Stimulated activated CD4-positive, alpha-beta T cell treated with anti-CD3 and anti-CD28 coated beads, Interleukin-4, amount 100 ng/mL, for 48 hours (primary cell): ENCODE measurements around the gene CYP51A1.
"Not testable (repeated sequence)": the region's sequence is repeated elsewhere in the genome, so short reads cannot be mapped to it uniquely, and the experiment has no call there.

Experiments used
- DNase-seq, 2 donors: peaks; one replicate each; pipeline ENCODE4 v3.0.0-alpha.2; 2020; ENCODE audit warnings: low read depth in 2 of 2

CYP51A1 gene

DNA sequence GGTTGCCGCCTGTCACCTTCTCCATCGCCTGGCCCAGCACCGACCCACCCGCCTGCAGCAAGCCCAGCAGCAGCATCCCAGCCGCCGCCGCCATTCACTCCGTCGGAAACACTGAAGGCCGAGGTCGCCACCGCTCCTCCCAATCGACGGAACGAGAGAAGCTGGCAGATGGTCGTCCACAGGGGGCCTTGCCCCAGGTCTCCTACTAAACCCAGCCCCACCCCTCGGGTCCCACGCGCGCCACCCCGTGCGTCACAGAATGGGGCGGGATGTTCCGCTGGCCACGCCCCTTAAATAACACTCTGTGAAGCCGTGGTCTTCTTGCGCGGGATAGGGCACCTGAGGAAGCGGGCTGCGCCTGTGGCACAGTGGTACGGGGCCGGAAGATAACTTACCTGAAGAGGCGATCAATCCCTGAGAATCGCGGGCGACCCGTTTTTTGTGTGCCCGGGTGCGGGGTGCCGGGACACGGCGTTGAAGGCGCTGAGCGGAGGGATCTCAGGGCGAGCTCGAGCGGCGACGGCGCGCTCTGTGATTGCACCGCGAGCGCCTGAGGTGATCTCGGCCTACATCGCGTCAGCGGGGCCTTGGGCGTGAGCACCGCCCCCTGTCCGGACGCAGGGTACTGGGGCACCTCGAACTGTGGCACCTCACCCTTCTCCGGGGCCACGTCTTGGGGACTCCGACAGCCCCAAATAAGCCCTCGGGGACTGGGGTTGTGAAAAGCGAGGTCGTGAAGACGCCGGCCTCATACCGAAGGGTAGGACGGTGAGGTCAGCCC is at the start of gene CYP51A1:
CYP51A1 (minus strand) TSS at position 207 of the 781 bp plus-strand sequence; CDS start at position 94, 113 bp downstream.
- DNase-seq = peak; percentile 85 to 91

GRCh38 chr7:92178928-92179924 is 44.9 kb upstream of the CYP51A1 start, which contains the start of gene LRRD1:
TSS of gene LRRD1 (minus strand) at chr7:92179142. CDS start at chr7:92165202, 13,940 bp downstream.
- DNase-seq = peak; percentile 85 to 92

GRCh38 chr7:92177362-92177761 is 43.1 kb upstream of the CYP51A1 start:
- no peak for DNase-seq

DNA sequence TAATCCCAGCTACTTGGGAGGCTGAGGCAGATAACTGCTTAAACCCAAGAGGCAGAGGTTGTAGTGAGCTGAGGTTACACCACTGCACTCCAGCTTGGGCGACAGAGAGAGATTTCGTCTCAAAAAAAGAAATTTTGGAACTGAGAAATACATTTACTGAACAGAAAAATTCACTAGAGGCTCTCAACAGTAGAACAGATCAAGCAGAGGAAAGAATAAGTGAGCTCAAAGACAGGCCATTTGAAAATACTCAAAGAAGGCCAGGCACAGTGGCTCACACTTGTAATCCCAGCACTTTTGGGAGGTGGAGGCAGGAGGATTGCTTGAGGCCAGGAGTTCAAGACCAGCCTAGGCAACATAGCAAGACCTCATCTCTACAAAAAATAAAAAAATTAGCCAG is 35.3 kb upstream of the CYP51A1 start:
- DNase-seq = not testable (repeated sequence)

DNA sequence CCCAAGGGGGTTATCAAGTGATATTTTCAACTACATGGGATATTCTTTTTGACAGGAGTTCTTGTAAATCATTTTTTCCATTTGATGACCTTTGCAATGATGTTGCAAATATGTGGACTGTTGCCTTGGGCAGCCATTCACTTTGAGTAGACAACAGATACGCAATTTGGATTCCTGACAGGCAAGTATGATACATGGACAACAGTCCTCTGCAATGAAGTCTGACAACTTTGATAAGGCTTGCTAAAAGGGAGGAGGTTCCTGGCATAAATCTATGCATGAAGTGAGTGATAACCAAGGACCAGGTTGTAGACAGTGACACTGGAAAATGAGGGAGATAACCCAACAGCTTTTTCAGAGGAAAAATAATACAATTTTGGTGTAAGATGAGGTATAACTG is 27.0 kb upstream of the CYP51A1 start:
- DNase-seq = no peak

- no peak for DNase-seq
Measured at GRCh38 chr7:92158660-92159575, 24.6 kb upstream of the CYP51A1 start.

DNA sequence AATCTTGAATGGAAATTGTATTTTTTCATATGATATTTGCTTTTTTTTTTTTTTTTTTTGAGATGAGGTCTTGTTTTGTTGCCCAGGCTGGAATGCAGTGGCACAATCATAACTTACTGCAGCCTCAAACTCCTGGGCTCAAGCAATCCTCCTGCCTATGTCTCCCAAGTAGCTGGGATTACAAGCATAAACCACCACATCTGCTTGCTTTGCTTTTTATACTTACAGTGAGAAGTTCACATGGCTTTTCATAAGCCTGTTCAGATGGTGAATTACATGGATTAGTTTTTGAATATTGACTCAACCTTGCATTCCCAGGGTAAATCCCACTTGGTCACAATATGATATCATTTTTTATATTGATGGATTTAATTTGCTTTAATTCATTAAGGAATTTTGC is 22.7 kb upstream of the CYP51A1 start:
- no peak for DNase-seq

GRCh38 chr7:92155108-92155739 is 20.9 kb upstream of the CYP51A1 start:
- DNase-seq = no peak

GRCh38 chr7:92150450-92151017 is 16.3 kb upstream of the CYP51A1 start:
- DNase-seq = no peak

GRCh38 chr7:92149736-92150239 is 15.5 kb upstream of the CYP51A1 start:
- DNase-seq = no peak

- DNase-seq = not testable (repeated sequence)
Measured at GRCh38 chr7:92143192-92143880, 9.1 kb upstream of the CYP51A1 start.

DNA sequence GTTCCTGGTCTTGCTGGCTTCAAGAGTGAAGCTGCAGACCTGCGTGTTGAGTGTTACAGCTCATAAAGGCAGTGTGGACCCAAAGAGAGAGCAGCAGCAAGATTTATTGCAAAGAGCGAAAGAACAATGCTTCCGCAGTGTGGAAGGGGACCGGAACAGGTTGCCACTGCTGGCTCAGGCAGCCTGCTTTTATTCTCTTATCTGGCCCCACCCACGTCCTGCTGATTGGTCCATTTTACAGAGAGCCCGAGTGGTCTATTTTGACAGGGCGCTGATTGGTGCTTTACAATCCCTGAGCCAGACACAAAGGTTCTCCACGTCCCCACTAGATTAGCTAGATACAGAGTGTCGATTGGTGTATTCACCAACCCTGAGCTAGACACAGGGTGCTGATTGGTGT is 8.5 kb upstream of the CYP51A1 start:
- not testable (repeated sequence) for DNase-seq

DNA sequence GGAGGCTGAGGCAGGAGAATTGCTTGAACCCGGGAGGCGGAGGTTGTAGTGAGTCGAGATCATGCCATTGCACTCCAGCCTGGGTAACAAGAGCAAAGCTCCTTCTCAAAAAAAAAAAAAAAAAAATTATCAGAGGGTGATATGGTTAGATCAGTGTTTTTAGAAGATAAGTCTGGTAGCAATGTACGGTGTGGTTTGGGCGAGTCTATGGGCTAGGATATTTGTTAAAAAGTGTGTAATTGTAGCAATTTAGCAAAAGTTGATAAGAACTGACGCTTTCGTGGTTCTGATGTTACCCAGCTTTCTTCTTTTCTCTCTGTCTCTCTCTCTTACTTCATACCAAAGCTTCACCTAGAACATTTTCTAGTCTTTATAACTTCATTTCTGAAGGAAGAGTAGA is 6.9 kb upstream of the CYP51A1 start:
- no peak for DNase-seq

DNA sequence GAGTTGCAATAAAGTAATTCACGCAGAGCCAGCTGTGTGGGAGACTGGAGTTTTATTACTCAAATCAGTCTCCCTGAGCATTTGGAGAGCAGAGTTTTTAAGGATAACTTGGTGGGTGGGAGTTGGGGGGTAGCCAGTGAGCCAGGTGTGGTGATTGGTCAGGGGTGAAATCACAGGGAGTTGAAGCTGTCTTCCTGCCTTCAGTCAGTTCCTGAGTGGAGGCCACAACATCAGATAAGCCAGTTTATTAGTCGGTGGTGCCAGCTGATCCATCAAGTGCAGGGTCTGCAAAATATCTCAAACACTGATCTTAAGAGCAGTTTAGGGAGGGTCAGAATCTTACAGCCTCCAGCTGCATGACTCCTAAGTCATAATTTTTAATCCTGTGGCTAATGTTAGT is 3.3 kb upstream of the CYP51A1 start:
- DNase-seq = no peak

DNA sequence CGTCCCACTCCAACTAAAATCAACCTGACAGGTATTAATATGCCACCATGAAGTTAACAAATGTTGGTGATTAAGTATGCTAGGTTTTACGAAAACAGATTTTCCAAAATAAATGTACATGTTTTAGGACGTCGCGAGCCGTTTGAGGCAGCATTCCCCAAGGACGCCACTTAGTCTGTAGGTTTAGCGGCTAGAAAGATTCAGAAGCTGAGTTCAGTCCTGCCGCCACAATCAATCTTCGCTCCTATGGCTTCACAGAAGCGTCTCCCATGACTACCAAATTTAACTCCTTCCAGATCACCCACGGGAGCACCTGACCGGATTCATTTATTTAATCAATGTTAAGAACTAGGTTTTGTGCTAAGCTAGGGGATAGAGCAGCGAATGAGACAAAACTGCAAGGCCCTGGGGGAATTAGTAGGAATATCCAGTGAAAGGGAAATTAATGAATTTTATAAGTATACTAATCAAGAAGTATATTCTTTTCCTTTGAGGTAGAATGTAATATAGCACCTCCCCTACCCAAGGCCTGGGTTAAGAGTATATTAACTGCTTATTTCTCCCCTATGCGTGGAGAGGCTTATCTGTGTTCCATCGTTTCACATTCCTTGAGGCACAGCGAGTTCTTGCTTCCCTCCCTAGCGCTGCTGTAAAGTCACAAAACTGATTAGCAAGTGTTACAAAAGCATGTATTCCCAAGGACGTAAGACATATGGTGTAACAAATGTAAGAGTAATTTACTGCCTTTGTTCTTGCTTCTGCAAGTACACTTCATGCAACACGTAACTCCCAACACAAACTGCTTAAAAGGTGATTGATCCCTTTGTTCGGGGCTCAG is 994 bp upstream of the CYP51A1 start:
- DNase-seq = no peak

DNA sequence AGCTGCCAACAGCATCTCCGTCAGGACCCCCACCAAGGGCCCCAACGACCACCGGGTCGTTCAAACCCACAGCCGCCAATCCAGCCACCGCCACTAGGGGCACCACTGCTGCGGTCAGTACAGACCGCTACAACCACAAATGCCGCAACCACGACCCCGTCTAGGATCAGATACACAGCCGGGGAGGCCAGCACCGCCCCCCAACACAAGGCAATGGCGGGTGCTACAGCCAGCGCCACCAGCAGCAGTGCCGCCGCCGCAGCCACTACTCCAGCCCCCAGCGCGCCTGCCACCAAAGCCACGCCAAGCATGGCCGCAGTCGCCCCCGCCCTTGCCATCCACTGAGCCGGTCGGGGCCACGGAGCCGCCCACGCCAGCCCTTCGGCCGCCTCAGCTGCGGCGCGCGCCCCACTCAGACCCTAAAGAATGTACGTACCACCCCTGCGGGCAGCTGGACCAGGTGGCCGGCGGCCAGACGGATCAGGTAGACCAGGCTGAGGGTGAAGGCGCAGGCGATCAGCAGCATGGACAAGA is 473 bp downstream of the CYP51A1 start:
- DNase-seq = peak; percentile 48 to 53

- no peak for DNase-seq
Measured at GRCh38 chr7:92133133-92133736, 1.0 kb downstream of the CYP51A1 start.

DNA sequence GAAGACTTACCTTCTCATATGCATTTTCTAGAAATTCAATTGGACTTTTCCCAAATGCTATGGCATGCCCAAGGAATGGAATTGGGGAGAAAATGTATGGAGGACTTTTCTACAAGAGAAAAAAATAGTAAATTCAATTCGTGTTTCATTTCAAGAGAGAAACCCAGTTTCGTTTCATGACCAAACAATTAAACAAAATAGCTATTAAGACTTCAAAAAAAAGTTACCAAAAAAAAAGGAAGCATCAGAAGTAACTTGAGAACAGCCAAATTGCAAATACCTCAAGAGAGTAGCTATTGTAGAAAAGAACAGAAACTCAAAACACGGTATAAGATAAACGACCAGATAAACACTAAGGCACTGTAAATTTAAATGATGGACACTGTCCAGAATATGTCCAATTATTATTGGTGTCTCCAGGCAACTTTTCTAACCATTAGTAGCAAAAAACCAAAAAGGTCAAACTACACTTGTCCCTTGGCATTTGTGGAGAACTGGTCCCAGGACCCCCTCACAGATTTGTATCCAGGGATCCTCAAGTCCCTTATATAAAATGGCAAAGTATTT is 2.4 kb downstream of the CYP51A1 start:
- no peak for DNase-seq
